NCI-H82 treated with DMSO at 0.1 percent for 48 hours (cell line): ENCODE measurements around the gene SNX21.
A peak's percentile ranks its signal among the peaks of the same experiment; 100 is the strongest.

Experiments
- DNase-seq: peaks from one replicate; lab custom pipeline; 2025; ENCODE audit not compliant: unreplicated experiment; lab: John Stamatoyannopoulos, UW

SNX21 gene

GRCh38 chr20:45822857-45823256, 10.7 kb upstream of the SNX21 start:
- peak; percentile 49 for DNase-seq

GRCh38 chr20:45823949-45824835, 9.4 kb upstream of the SNX21 start:
- DNase-seq = no peak

GRCh38 chr20:45826381-45827019, 7.1 kb upstream of the SNX21 start:
- peak; percentile 96 for DNase-seq

GRCh38 chr20:45827030-45827652, 6.5 kb upstream of the SNX21 start, which contains the start of gene TNNC2:
Gene TNNC2 (minus strand): TSS chr20:45827312. CDS start chr20:45827248, 64 bp downstream.
- no peak for DNase-seq

- DNase-seq = no peak
These were observed 5.9 kb upstream of the SNX21 start for GRCh38 chr20:45827712-45828111.

GRCh38 chr20:45828589-45828988, 5.0 kb upstream of the SNX21 start:
- no peak for DNase-seq

- peak; percentile 89 for DNase-seq
These were observed 3.9 kb upstream of the SNX21 start for GRCh38 chr20:45829673-45830106.

GRCh38 chr20:45832619-45833018, 980 bp upstream of the SNX21 start:
- DNase-seq = no peak

GRCh38 chr20:45833883-45834796, 541 bp downstream of the SNX21 start:
- DNase-seq = no peak

- no peak for DNase-seq
These were observed 1.2 kb downstream of the SNX21 start for GRCh38 chr20:45834797-45835161.

- DNase-seq = no peak
These were observed 1.7 kb downstream of the SNX21 start for GRCh38 chr20:45835329-45835765.

- DNase-seq = no peak
These were observed 2.2 kb downstream of the SNX21 start for GRCh38 chr20:45835825-45836224.

GRCh38 chr20:45836841-45837240, 3.2 kb downstream of the SNX21 start:
- peak; percentile 27 for DNase-seq

GRCh38 chr20:45840700-45841198, 7.2 kb downstream of the SNX21 start:
- no peak for DNase-seq

- DNase-seq = no peak
These were observed 8.0 kb downstream of the SNX21 start for GRCh38 chr20:45841407-45842129.

GRCh38 chr20:45842169-45842812, 8.7 kb downstream of the SNX21 start:
- no peak for DNase-seq

- no peak for DNase-seq
These were observed 9.9 kb downstream of the SNX21 start for GRCh38 chr20:45843506-45843905.

GRCh38 chr20:45845452-45845851, 11.9 kb downstream of the SNX21 start:
- no peak for DNase-seq

GRCh38 chr20:45848421-45848820, 14.8 kb downstream of the SNX21 start:
- no peak for DNase-seq
